DND-41 (cell line): Measurements from ENCODE around the gene PARP6.
A peak's percentile ranks its signal among the peaks of the same experiment; 100 is the strongest.

Source experiments
- ATAC-seq: fragments of 200-7000 bp; cut with Tn5 transposase; 3 replicates; pipeline ENCODE4 v1.9.1; 2021; ENCODE audit warnings: low read depth; ENCODE audit not compliant: insufficient read depth
- DNase-seq: peaks from one replicate; pipeline ENCODE4 v3.0.0-alpha.2; 2020
- H2AFZ ChIP-seq: 2 replicates; pipeline ENCODE4 v1.6.0; 2012; ENCODE audit warnings: low read depth, low read length
- H3K27ac ChIP-seq: 2 replicates; pipeline ENCODE4 v1.5.1; 2012; ENCODE audit warnings: low read length, inconsistent platforms
- H3K27me3 ChIP-seq: fragments of 200-600 bp; sonication (generic); 2 replicates; pipeline ENCODE4 v1.6.0; 2012; ENCODE audit warnings: low read length, mild to moderate bottlenecking, inconsistent platforms; ENCODE audit not compliant: insufficient read depth, poor library complexity
- H3K36me3 ChIP-seq: 2 replicates; pipeline ENCODE4 v1.5.1; 2012; ENCODE audit warnings: low read length, inconsistent platforms; ENCODE audit not compliant: insufficient read depth
- H3K4me1 ChIP-seq: 2 replicates; pipeline ENCODE4 v1.5.1; 2012; ENCODE audit warnings: mild to moderate bottlenecking, low read length; ENCODE audit not compliant: insufficient read depth
- H3K4me2 ChIP-seq: 2 replicates; pipeline ENCODE4 v1.6.0; 2012; ENCODE audit warnings: mild to moderate bottlenecking, moderate library complexity, low read length, inconsistent platforms; ENCODE audit not compliant: insufficient read depth
- H3K4me3 ChIP-seq, 2 experiments: fragments of 200-600 bp in 1 of 2; shearing (Covaris generic) in 1 of 2; 2 replicates each; pipeline ENCODE4 v1.5.1; 2012 to 2016; ENCODE audit warnings: inconsistent platforms in 2 of 2, low read length in 2 of 2, mild to moderate bottlenecking in 2 of 2, low read depth in 1 of 2, moderate library complexity in 1 of 2
- H3K79me2 ChIP-seq: 2 replicates; pipeline ENCODE4 v1.6.0; 2012; ENCODE audit warnings: low read length, inconsistent platforms; ENCODE audit not compliant: insufficient read depth
- H3K9ac ChIP-seq: 2 replicates; pipeline ENCODE4 v1.6.0; 2012; ENCODE audit warnings: low read depth, mild to moderate bottlenecking, inconsistent platforms, low read length, moderate library complexity
- H3K9me3 ChIP-seq: 2 replicates; pipeline ENCODE4 v1.5.1; 2012; ENCODE audit warnings: low read length, moderate library complexity, mild to moderate bottlenecking, inconsistent platforms; ENCODE audit not compliant: insufficient read depth, severe bottlenecking
- H4K20me1 ChIP-seq: 2 replicates; pipeline ENCODE4 v1.6.0; 2012; ENCODE audit warnings: low read length; ENCODE audit not compliant: insufficient read depth
- CTCF ChIP-seq: IDR thresholded peaks from 2 replicates; pipeline ENCODE4 v1.5.1; 2012; ENCODE audit warnings: borderline replicate concordance, low read length, moderate library complexity, mild to moderate bottlenecking; ENCODE audit not compliant: poor library complexity, severe bottlenecking; ENCODE audit errors: extremely low read depth
- EZH2 ChIP-seq: IDR thresholded peaks from 3 replicates; pipeline ENCODE4 v1.6.1; 2012; ENCODE audit warnings: borderline replicate concordance, low read depth, mild to moderate bottlenecking, moderate library complexity, low read length, inconsistent platforms; ENCODE audit not compliant: severe bottlenecking

Gene PARP6

DNA sequence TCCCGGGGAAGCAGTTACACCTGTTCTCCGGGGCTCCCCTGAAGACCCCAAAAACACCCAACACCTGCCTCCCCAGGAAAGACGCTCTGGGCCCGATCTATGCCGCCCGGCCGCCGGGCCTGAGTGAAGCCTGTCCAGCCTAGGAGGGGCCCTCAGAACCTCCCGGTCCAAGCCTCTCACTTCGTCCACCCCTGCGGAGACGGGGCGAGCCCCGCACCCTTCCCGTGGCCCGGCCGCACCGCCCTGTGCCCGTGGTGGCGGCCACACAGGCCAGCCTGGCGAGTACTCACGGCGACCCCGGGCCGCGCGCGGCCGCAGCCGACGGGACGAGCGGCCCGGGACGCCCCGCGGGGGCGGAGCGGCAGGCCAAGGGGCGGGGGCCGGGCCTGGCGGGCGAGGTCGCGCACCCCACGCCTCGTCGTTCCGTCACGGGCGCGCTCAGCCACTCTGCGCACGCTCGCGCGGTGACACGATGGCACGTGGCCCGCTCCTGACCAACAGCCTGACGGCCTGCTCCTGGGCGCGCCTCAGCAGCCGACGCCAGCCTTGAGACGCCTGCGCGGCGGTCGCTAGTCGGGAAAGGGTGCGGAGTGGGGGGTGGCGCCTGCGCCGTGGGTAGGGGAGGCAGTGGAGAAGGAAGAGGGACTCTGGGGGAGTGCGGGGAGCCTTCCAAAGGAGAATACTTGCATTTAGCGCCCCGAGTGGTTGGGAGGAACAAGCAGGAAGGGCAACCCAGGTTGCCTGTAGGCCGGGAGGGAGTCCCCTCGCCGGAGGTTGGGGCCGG, at the start of gene PARP6:
PARP6 (minus strand) TSS at position 342 of the 784 bp plus-strand sequence. CDS start 5,077 bp downstream, outside the sequence.
- TF ChIP-seq CTCF (peak; percentile 82), EZH2 (no peak)
- H4K20me1 ChIP-seq = no peaks in the 10 kb centered on the region; the same call in 1 of the 2 replicates
- ATAC-seq = peak; percentile 97
- peak within 1 kb of the TSS; percentile 92 for H2AFZ ChIP-seq
- H3K27ac ChIP-seq = peak within 1 kb of the TSS; percentile 85
- peak within 1 kb of the TSS; percentile 85 for H3K9ac ChIP-seq
- DNase-seq = peak; percentile 98
- no peaks in the 10 kb centered on the region for H3K27me3 ChIP-seq
- H3K4me1 ChIP-seq = peaks cover 32% of the 10 kb centered on the region
- H3K4me3 ChIP-seq = peak within 1 kb of the TSS; percentile 72 to 74
- H3K9me3 ChIP-seq = no peaks in the 10 kb centered on the region
- peak within 1 kb of the TSS; percentile 68 for H3K4me2 ChIP-seq
- H3K36me3 ChIP-seq = peaks cover 26% of the 10 kb centered on the region
- H3K79me2 ChIP-seq = peaks cover 42% of the 10 kb centered on the region

DNA sequence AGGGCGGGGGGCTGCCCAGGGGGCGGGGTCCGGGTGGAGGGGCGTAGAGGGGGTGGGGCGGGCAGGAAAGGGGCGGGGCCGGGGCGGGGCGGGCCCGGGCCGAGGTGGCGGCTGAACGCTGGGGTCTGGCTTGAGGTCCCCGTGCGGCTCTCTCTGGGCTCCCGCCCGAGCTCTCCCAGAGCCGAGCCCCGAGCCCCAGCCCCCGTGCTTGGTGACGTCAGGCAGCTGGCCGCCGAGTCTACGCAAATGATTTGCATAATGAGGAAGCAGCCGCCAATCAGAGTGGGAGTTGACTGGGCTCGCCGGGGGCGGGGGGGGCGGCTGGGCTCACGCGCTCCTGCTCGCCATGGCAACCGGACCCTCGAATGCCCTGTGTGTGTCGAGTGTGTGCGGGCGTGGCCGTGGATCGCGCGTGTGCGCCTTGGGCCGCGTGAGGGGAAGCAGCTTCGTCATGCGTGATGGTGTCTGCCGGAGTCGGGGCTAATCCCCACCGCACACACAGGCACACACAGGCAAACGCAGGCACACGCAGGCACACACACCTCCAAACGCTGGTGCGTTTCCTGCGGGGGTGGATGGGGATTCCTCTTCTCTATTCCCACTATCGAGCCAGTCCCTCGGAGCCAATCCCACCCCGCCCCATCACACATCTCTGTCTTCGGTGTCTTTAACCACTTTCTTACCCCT, 47.8 kb upstream of the PARP6 start, which contains the start of gene CELF6:
CELF6 (minus strand) TSS at position 173 of the 687 bp plus-strand sequence. CDS start 283 bp downstream, outside the sequence.
- Histone ChIP-seq H3K4me1 (no peaks in the 10 kb centered on the region), H3K79me2 (no peaks in the 10 kb centered on the region), H3K4me2 (no peak within 1 kb of the TSS), H4K20me1 (no peaks in the 10 kb centered on the region), H3K27me3 (no peaks in the 10 kb centered on the region), H3K27ac (no peak within 1 kb of the TSS), H2AFZ (no peak within 1 kb of the TSS), H3K9me3 (no peaks in the 10 kb centered on the region), H3K36me3 (no peaks in the 10 kb centered on the region), H3K9ac (no peak within 1 kb of the TSS), H3K4me3 (no peak within 1 kb of the TSS)
- ATAC-seq (no peak), DNase-seq (no peak)
- no peak for TF ChIP-seq CTCF
- TF ChIP-seq EZH2 = no peak

DNA sequence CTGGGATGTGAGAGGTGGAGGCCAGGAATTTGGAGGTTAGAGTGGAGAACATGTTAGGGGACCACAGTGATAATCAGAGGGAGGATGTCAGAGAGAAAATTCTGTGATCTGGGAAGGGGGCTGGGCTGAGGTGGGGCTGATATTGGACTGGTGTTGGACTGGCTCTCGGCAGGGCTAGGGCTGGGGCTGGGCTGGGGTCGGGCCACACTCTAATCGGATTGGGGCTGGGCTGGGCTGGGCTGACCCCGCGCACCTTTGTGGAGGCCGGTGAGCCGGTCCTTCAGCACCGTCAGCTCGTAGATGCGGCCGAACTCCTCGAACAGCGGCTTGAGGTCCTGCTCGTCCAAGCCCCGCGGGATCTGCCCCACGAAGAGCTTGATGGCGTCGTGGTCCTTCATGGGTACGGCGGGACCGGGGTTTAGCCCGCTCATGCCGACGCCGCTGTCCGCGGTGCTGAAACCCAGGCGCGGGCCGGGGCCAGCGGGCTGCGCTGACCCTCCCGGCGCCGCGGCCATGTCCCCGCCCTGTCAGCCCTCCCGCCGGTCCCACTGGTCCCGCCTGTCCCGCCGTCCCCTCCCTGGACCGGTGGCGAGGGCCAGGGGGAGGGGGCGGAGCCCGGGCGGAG, 47.1 kb upstream of the PARP6 start:
- Histone ChIP-seq H3K4me1 (no peaks in the 10 kb centered on the region), H3K4me2 (no peak overlapping the region), H3K36me3 (no peaks in the 10 kb centered on the region), H3K27me3 (no peaks in the 10 kb centered on the region), H3K4me3 (no peak overlapping the region), H3K9ac (no peak overlapping the region), H3K9me3 (no peaks in the 10 kb centered on the region), H3K27ac (no peak overlapping the region), H3K79me2 (no peaks in the 10 kb centered on the region), H2AFZ (no peak overlapping the region), H4K20me1 (no peaks in the 10 kb centered on the region)
- ATAC-seq (no peak), DNase-seq (no peak)
- no peak for TF ChIP-seq CTCF
- TF ChIP-seq EZH2 = no peak
